ENCODE measurements around the gene ATAD3B.

ATAD3B gene

DNA sequence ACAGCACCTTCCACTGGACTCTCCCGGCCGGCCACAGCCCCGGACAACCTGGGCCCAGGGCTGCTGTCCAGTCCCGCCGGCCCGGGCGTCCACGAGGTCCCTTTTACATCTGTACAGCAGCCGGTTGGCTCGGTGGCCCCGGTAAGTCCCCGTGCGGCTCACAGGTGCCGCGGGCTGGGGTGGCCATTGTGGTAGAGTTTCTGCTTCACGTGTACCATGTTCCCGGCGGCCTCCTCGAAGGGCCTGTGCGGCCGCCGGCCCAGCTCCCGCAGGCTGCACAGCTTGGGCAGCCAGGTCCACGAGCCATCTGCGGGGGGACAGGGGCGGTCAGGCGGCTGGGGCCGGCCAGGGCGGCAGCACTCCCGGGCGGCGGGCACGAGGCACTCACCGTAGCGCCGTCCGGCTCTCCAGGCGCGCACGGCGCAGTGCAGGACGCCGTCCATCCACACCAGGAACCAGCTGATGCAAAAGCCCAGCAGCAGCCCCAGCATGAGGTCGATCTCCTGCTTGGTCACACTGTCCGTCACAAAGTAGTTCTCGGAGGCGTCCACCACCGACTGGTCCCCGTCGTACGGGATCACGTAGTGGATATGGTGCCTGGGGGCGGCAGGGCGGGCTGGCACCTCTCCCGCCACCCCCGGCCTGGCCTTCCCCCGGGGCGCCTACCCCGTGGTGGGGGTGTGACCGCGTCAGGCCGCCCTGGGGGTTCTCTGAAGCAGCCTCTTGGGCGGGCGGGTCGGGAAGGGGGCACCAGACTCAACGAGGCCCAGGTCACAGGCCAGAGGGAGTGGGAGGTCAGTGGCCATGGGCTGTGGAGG is 63.8 kb downstream of the ATAD3B start:
- Mint-ChIP-seq H3K4me3 (no peak overlapping the region), H3K4me1 (peaks cover 5% of the 10 kb centered on the region), H3K36me3 (peaks cover 14% of the 10 kb centered on the region), H3K9me3 (no peaks in the 10 kb centered on the region), H3K27ac (no peak overlapping the region)
- ATAC-seq (no peak), DNase-seq (ENCODE audit: low spot score in 2 of 2) (no peak)

DNA sequence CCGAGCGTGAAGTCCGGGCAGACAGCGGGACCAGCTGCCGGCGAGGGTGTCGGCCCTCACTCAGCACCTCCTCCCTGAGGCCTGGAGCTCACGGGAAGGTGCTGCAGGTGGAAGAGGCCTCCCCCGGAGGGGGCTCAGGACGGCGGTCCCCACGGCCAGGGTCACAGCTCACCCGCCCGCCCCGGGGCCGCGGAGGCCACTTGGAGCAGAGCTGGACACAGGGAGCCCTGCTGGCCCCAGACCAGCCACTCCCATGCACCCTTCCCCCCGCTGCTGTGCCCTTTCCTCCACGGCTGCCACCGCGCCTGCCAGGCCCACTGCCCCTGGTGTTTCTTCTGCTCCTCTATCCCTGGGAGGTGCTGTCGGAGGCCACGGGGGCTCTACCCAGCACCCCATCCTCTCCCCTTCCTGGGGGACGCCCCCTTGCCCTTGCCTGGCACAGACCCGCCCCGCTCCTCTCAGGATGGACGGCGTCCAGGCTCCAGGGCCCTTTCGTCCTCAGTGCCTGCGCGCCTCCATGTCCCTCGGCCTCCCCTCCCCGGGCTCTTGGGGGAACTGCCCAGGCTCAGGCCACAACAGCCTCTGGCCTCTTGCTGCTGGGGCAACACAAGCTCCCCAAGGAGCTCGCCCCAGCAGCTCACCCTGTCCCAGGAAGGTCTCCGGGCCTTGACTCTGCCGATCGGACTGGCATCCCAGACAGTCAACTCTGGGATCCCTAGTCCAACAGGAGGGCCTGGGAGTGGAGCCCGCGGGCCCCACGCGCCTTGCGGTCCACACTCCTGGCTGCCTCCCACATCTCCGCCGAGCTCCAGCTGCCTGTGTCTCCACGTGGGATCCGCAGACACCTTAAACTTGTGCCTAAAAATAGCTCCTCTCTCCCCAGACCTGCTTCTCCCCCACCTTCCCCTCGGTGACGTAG is 64.7 kb downstream of the ATAD3B start:
- Mint-ChIP-seq H3K4me3 (no peak overlapping the region), H3K4me1 (peaks cover 5% of the 10 kb centered on the region), H3K9me3 (no peaks in the 10 kb centered on the region), H3K27ac (no peak overlapping the region), H3K36me3 (peaks cover 8% of the 10 kb centered on the region)
- ATAC-seq = no peak
- no peak for DNase-seq (ENCODE audit: low spot score in 2 of 2)

DNA sequence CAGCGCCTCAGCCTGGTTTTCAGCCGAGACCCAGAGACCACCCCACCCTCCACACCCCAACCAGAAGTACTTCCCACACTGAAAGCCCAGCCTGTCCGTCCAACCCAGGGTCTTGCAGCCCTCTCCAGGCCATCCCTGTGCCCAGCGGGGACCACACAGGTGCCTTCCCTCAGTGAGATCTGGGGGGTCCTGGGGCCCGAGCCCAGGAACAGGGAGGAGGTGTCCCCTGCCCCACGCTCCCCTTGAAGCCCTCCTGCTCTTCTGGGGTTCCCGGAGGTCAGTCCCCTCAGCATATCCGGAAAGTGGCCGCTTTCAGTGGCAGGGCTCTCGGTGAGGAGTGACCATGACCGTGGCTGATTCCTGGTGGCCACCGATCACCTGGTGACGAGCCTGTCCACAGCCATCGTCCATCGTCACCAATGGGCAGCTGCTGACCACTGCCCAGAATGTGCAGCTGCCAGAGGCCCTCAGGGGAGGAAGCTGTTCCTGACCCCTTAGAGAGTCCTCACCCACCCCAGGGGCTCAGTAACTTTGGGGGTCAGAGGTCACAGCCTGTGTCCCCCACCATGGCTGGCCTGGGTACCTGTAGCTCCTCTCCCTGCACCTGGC is 65.5 kb downstream of the ATAD3B start:
- DNase-seq (ENCODE audit: low spot score in 2 of 2) = no peak
- peaks cover 5% of the 10 kb centered on the region for H3K4me1 Mint-ChIP-seq
- no peak for ATAC-seq
- peaks cover 12% of the 10 kb centered on the region for H3K36me3 Mint-ChIP-seq
- no peaks in the 10 kb centered on the region for H3K9me3 Mint-ChIP-seq
- no peak overlapping the region for H3K27ac Mint-ChIP-seq
- H3K4me3 Mint-ChIP-seq = no peak overlapping the region

DNA sequence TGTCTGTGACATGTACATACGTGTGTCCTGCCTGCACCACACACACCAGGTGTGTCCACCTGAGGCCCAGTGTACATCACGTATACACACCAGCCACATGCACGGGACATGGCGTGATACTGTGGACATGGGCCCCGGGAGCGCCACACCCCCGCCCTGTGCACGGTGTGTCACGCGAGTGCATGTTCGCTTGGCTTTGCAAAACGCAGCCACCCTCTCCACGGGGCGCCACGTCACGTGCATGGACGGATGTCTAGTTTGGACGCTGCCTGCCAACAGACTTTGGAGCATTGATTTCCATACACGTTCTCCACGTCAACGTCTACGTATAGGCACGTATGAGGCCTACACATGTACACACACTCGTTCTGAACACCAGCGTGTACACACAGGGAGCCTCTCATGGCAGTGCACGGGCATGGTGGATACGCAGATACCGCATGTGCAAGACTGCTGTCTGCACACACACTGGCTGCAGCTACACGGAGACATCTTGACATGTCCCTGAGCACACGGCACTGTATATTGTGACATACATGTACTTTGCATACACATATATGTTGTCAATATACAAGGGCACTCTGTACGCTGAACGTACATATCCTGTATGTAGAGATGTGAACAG is 66.2 kb downstream of the ATAD3B start:
- Mint-ChIP-seq H3K27ac (no peak overlapping the region), H3K4me1 (peaks cover 5% of the 10 kb centered on the region), H3K36me3 (peaks cover 10% of the 10 kb centered on the region), H3K9me3 (no peaks in the 10 kb centered on the region), H3K4me3 (no peak overlapping the region)
- ATAC-seq = no peak
- no peak for DNase-seq (ENCODE audit: low spot score in 2 of 2)

DNA sequence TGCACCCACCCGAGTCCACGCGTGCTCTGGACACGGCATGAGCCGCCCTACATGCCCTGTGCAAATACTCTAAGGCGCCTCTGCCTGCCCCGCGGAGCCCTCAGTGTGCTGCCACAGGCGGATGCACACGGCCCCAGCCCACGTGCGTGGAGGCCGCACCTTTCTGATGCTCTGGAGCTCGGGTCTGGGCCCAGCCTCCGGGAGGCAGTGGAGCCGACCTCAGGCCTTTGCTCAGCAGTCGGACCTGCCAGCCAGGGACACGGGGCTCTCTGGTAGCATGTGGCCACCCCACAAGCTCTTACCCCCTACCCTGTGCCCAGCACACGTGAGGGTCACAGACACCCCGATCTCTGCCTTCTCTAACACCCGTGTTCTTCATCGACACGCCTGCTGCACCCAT is 66.8 kb downstream of the ATAD3B start:
- peaks cover 10% of the 10 kb centered on the region for H3K36me3 Mint-ChIP-seq
- H3K4me1 Mint-ChIP-seq = peaks cover 5% of the 10 kb centered on the region
- H3K9me3 Mint-ChIP-seq = no peaks in the 10 kb centered on the region
- no peak for ATAC-seq
- no peak for DNase-seq (ENCODE audit: low spot score in 2 of 2)
- no peak overlapping the region for H3K27ac Mint-ChIP-seq
- peak overlapping the region; percentile 50 for H3K4me3 Mint-ChIP-seq

DNA sequence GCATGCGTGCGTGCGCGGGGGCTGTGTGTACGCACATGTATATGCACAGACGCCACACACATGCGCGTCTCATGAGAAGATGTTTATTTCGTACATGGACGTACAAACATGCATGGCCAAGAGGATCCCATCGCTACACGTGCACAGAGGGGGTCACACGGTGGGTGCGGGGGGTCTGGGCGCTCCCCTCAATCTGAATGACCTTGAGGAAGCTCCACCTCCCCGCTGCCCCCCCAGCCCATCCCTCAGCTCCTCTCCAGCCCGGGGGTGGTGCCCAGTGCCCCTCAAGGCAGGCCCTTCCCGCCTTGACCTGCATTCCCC is 67.4 kb downstream of the ATAD3B start:
- peaks cover 5% of the 10 kb centered on the region for H3K4me1 Mint-ChIP-seq
- H3K27ac Mint-ChIP-seq = no peak overlapping the region

DNA sequence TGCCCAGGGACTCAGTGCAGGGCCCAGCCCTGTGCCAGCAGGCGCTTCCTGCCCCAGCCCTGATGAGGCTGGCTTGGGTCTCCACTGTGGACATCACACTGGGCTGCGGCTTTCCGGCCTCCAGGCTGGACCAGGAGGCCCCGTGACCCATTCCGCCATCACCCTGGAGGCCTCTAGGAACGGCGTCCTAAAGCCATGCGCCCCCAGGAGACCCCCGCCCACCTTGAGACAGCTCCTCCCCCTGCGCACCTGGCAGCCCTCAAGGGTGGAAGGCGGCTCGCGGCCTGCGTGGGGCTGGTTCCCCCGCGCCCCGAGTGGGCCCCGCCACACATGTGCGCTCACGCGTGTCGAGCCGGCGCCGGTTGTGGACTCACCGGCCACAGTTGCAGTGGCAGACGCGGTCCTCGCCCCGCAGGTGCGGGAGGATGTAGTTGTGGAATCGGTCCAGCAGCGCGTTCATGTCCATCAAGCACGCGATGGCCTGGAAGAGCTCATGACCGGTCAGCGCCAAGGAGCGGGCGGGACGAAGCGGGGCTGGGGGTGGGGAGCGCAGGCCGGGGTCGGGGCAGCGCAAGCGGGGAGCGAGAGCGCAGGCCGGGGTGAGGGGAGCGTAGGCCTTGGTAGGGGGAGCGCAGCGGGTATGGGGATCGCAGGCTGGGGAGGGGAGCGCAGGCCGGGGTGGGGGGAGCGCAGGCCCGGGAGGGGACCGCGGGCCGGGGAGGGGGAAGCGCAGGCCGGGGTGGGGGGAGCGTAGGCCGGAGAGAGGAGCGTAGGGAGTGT is 67.9 kb downstream of the ATAD3B start:
- H3K4me3 Mint-ChIP-seq = peak overlapping the region; percentile 50
- no peaks in the 10 kb centered on the region for H3K9me3 Mint-ChIP-seq
- H3K4me1 Mint-ChIP-seq = peaks cover 5% of the 10 kb centered on the region
- DNase-seq (ENCODE audit: low spot score in 2 of 2) (no peak), ATAC-seq (no peak)
- H3K36me3 Mint-ChIP-seq = peaks cover 10% of the 10 kb centered on the region
- H3K27ac Mint-ChIP-seq = no peak overlapping the region

More for the DNA sequence above, 67.4 kb downstream of the ATAD3B start:
- no peak for DNase-seq (ENCODE audit: low spot score in 2 of 2)
- Mint-ChIP-seq H3K36me3 (peaks cover 10% of the 10 kb centered on the region), H3K4me3 (peak overlapping the region; percentile 50), H3K9me3 (no peaks in the 10 kb centered on the region)
- ATAC-seq = no peak

DNA sequence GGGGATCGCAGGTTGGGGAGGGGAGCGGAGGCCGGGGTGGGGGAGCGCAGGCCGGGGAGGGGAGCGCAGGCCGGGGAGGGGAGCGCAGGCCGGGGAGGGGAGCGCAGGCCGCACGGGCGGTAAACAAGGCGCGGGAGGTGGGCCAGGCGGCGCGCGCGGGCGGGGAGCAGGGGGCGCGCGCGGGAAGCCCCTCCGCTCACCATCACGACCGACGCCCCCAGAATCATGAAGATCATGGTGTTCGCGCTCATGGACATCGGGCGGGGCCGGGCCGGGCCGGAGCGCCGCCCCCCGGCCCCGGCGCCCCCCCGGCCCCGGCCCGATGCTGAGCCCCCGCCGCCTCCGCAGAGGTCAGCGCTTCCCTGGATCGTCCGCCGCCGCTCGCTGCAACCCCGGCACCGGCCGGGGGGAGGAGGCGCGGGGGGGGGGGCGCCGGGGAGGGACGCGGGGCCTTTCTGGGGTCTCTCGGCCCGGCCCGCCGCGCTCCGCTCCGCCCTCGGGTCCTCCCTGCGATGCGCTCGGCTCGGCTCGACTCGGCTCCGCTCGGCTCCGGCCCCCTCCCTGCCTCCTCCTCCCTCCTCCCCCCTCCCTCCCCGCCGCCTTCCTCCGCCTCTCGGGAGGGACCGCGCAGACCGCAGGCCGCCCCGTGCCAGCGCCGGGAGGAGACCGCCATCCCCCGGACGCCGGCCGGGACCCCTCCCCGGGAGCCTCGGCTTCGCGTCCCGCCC is 68.7 kb downstream of the ATAD3B start, which contains the start of gene TMEM240:
TSS of gene TMEM240 (minus strand) at position 535 of the 728 bp plus-strand sequence. CDS start at position 257, 278 bp downstream.
- peaks cover 5% of the 10 kb centered on the region for H3K4me1 Mint-ChIP-seq
- H3K4me3 Mint-ChIP-seq = peak within 1 kb of the TSS; percentile 50
- no peaks in the 10 kb centered on the region for H3K9me3 Mint-ChIP-seq
- DNase-seq (ENCODE audit: low spot score in 2 of 2) (no peak), ATAC-seq (peak; percentile 58)
- H3K36me3 Mint-ChIP-seq = peaks cover 10% of the 10 kb centered on the region
- H3K27ac Mint-ChIP-seq = no peak within 1 kb of the TSS

DNA sequence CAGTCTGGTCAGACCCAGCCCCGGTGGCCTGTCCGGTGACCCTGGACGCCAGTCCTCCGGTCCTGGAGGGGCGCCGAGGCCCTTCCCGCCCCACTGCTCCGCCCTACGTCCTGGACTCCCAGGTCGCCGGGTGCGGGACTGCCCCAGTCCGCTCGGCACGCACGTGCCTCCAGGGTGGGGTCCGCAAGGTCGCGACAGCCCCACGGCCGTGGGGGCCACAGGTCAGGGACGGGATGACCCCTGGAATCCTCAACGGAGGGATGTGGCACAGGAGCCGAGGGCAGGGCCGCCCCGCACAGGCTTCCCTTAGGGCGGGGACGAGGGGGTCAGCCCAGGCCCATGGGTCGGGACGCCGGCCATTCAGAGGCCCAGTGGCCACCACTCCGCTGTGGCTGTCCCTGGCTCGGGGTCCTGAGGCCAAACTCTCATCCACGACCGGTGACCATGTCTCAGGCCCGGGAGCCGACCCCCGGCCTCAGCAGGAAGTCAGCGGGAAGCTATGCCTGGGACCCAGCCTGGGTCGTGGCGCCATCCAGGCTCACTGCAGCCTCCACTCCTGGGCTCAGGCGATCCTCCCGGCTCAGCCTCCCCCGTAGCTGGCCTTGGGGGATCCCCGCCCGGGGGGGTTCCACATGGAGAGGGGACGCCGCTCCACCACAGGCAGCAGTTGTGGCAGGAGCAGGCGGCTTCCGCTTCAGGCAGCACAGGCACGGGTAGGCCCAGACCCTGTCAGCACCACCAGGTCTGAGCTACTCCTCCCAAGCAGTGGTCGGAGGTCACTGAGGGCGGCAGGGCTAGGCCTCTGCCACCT is 69.5 kb downstream of the ATAD3B start:
- no peak for ATAC-seq
- H3K9me3 Mint-ChIP-seq = no peaks in the 10 kb centered on the region
- H3K27ac Mint-ChIP-seq = no peak overlapping the region
- no peak for DNase-seq (ENCODE audit: low spot score in 2 of 2)
- H3K4me1 Mint-ChIP-seq = peaks cover 5% of the 10 kb centered on the region
- no peak overlapping the region for H3K4me3 Mint-ChIP-seq
- H3K36me3 Mint-ChIP-seq = peaks cover 10% of the 10 kb centered on the region

DNA sequence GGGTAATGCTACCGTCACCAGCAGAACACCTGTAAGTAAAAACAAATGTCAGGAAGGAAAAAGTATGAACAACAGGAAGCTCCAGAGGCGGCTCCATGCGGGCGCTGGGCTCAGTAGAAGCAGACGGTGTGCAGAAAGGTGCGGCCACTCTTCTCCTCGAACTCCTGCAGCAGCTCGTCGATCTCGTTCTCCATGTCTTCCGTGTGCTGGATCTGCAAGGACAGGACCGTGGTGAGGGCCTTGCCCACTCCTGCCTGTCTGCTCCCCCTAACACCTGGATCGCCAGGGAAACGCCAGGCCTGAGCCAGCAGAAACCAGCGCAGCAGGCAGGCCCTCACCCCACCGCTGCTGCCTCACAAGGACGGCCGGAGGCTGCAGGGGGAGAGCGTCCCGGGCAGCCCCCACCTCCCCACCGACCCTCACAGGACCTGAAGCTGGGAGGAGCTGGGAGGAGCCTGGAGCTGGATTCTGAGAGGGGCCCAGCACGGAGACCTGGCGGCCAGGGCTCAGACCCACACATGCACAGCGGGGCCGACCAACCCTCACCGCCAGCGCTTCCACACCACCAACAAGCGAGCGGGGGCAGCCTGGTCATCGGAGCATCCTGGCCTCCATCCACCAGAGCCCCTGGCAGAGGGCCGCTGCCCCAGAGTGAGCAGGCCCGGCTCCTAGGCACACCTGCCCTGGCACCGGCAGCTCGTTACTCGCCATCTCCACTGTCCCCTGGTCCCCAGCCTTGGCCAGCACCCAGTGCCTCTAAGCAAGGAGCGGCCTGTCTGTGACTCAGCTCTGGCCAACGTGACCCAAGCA is 70.6 kb downstream of the ATAD3B start:
- Mint-ChIP-seq H3K27ac (no peak overlapping the region), H3K36me3 (peaks cover 18% of the 10 kb centered on the region)

DNA sequence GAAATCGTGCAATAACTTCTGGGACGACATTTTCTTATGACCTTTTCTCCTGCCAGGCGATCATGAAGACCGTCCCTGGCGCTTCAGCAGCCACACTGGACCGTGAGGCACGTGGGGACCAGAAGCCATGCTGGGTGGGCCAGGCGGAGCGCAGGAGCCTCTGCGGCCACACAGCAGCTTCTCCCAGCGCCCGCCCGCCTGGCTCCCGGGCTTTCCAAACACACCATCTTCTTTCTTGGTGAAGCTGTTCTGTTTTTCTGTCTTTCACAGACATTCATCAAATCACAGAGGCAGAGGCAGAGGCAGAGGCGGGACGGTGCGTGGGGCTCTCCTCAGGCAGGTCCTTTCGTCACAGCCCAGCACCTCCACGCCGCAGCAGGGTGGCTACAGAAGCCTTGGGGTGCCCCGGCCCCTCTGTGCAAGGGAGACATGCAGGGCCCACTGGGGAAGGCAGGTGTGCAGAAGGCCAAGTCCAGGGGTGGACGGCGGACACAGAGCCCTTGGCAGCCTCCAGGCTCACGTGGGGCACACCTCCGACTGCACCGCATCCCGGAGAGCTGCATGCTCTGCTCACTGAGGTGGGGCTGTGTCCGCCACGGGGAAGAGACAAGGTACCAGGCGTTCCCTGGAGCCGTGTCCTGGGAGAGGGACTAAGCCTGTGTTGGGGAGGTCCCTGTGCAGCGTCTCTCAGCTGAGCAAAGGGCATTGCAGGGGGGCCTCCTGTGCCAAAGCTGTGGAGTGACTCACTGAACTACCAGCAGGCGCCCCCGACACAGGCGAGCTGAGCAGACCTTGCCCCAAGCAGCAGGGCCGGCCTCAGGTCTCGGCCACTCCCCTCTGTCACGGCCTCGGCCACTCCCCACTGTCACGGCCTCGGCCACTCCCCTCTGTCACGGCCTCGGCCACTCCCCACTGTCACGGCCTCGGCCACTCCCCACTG is 71.5 kb downstream of the ATAD3B start:
- no peak overlapping the region for H3K4me3 Mint-ChIP-seq
- peaks cover 23% of the 10 kb centered on the region for H3K36me3 Mint-ChIP-seq
- DNase-seq (ENCODE audit: low spot score in 2 of 2) (no peak), ATAC-seq (no peak)
- H3K9me3 Mint-ChIP-seq = no peaks in the 10 kb centered on the region
- no peak overlapping the region for H3K27ac Mint-ChIP-seq
- peaks cover 5% of the 10 kb centered on the region for H3K4me1 Mint-ChIP-seq

More for the DNA sequence above, 70.6 kb downstream of the ATAD3B start:
- no peak overlapping the region for H3K4me3 Mint-ChIP-seq
- peaks cover 5% of the 10 kb centered on the region for H3K4me1 Mint-ChIP-seq
- H3K9me3 Mint-ChIP-seq = no peaks in the 10 kb centered on the region
- no peak for ATAC-seq
- no peak for DNase-seq (ENCODE audit: low spot score in 2 of 2)

DNA sequence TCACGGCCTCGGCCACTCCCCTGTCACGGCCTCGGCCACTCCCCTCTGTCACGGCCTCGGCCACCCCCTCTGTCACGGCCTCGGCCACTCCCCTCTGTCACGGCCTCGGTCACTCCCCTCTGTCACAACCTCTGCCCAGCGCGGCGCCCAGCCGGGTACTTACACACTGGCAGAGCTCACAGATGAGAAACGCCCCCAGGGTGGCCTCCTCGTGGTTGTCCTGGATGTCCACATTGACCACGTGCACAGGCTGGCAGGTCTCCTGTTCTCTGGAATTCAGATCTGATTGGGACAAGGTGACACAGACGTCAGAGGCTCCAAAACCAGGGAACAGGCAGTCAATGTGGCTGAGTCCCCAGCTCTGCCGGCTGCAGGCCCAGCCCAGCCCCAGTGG is 72.1 kb downstream of the ATAD3B start:
- peaks cover 23% of the 10 kb centered on the region for H3K36me3 Mint-ChIP-seq
- DNase-seq (ENCODE audit: low spot score in 2 of 2) = no peak
- ATAC-seq = no peak
- no peaks in the 10 kb centered on the region for H3K9me3 Mint-ChIP-seq
- no peak overlapping the region for H3K4me3 Mint-ChIP-seq
- H3K27ac Mint-ChIP-seq = no peak overlapping the region
- peaks cover 5% of the 10 kb centered on the region for H3K4me1 Mint-ChIP-seq

Data from stimulated activated effector memory CD8-positive, alpha-beta T cell treated with anti-CD3 and anti-CD28 coated beads, Interleukin-12 subunit alpha, Interleukin-12 subunit beta, amount 100 ng/mL, for 72 hours (primary cell).